NCI-H146 treated with DMSO at 0.1 percent for 48 hours (cell line): ENCODE results near the gene PHETA1.
A peak's percentile ranks its signal among the peaks of the same experiment; 100 is the strongest.
"Not testable (repeated sequence)": the region's sequence is repeated elsewhere in the genome, so short reads cannot be mapped to it uniquely, and the experiment has no call there.

Source experiments
- DNase-seq: peaks from one replicate; lab custom pipeline; 2025; ENCODE audit not compliant: unreplicated experiment; lab: John Stamatoyannopoulos, UW

The PHETA1 gene

DNA sequence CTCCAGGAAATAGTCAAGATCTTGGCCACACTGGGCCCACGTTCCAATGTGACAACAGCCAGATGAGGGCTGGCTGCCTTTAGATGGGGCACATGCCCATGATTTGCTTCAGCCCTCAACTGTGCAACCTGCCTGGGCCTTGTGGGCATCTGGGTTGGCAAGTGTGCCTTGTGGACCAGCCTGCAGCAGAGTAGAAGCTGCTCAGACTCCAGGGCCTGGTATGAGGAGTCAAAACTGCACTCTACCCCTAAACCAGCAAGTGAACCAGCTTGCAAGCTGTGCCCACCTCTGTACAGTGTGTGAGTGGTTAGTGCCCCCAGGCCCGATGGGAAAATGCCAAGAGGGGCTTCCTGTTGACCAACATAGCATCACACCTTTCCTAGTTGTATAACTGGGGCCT, 17.9 kb downstream of the PHETA1 start:
- DNase-seq: no peak

DNA sequence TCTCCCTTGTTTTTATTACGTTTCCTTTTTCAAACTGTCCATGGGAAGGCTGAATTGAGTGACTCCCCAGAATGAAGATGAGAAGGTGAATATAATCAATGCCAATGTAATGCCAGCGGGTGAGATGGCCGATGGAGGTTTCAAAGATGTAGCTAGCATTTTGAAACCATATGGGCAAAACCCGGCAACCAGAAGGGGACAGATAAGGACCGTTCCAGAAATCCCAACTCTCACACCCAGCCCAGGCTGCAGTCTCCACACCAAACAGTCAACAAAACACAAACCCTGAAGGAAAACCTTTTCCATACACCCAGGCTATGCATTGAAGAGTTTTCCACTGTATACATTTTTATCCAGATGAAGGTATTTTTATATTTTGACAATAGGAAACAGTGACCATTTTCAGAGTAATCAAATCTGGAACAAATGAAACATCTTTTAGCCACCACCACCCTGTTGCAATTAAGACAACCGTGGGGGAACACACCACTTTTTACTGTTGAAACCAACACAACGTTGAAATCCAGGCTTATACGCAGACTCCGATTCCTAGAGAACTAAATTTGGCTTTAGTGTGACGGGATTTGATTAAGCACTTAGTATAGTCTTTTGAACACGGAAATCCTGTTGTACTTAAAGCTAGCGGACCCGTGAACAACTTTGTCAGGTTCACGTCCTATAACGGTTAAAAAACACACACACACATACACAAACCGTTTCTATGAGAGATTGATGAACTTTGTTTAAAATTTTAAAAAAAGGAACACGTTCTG, 19.0 kb downstream of the PHETA1 start:
- no peak for DNase-seq

DNA sequence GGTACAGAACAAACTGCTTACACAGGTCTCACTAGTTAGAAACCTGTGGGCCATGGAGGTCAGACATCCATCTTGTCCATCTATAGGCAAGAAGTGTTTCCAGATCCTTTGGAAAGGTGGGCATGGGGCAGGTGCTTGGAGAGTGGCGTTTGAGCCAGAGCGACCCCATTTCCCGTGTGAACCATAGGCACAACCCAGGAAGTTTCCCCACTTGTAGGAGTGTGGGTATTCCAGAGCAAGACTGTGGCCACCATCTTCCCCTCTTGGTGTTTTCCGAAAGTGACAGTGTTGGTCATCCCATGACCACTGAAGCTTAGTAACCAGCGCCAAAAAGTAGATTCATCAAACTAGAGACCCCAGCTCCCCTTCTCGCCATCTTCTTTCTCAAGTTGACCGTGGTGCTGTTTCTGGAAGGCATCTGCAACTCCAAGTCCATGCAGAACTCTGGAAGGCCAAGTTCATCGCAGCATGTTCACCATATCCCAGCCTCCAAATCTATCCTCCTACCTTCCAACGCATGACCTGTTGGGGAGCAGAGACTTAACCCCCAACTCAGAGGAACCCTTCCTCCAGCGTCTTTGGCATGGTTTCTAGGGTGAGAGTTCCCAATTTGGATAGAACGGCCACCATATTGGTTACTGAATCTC, 19.7 kb downstream of the PHETA1 start:
- DNase-seq: no peak

DNA sequence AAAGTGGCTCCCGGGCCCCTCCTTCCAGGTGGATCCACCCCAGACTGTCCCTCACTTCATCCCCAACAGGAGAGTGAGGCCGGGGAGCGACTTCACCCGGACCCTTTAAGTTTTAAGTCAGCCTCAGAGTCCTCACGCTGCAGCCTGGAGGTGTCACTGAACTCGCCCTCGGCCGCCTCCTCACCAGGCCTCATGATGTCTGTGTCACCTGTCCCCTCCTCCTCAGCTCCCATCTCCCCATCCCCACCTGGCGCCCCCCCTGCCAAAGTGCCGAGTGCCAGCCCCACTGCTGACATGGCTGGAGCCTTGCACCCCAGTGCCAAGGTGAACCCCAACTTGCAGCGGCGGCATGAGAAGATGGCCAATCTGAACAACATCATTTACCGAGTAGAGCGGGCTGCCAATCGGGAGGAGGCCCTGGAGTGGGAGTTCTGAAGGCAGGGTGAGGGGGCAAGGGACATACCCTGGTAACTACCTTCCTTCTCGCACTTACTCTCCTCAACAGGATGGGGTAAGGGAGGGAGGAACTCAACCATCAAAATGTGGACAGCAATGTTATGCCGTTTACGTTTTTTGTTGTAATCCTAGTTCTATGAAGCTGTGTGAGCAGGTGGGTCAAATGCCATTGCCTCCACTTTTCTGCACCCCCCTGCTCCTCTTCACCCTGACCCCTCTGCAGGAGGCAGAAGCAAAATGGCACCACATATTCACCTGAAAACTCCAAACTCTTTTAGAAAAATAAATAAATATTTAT, 20.8 kb downstream of the PHETA1 start:
- no peak for DNase-seq

DNA sequence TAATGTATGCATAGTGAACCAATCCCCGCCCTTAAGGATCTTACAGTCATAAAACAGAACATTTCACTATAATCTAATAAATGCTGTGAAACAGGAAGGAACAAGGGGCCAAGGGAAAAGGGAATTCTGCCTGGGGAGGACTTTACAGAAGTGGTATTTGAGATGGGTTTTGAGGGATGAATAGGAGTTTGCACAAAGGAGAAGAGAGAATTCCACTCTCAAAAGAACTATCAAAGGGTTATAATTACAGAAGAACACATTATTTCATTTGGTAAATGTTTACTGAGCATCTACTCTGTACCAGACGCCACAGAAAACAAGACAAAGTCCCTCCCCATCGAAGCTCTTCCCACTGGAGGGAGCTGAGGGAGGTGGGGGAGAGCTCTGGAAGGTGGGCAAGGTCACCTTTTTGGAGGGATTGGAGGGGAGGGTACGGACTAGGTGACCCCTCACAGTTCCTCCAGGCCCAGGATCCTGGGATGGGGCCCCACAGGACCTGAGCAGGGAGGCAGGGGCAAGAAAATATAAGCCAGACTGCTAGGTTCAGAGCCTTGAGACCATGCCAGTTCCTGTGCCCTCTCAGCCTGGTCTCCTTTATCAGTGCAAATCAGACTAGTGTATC, 24.5 kb downstream of the PHETA1 start:
- DNase-seq: no peak

DNA sequence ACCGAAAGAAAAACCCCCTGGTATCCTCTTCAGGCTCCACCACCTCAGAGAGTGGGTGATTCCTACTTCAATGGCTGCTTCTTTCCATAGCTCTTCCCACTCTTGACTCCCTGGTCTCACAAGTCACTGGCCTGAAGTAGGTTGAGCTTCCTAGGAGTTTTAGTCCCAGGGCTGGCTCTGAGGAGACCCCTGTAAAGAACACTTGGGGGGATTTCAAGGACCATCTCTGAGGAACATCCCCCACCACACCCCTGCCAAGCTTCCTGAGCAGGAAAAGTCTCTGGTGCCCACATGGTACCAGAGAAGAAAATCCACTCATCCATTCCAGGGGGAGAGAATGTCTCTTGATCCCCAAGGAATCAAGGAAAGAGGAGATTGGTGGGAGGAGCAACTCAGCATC, 25.7 kb downstream of the PHETA1 start:
- no peak for DNase-seq

DNA sequence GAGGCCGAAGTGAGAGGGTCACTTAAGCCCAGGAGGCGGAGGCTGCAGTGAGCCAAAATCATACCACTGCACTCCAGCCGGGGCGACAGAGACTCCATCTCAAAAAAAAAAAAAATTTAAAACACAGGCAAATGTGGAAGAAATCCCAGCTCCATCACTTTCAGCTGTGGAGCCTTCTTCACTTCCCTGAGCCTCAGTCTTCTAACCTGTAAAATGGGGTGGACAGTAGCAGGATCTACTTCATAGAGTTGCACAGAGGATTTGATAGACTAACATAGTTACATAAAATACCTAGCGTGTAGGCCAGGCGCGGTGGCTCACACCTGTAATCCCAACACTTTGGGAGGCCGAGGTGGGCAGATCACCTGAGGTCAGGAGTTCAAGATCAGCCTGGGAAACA, 26.5 kb downstream of the PHETA1 start:
- DNase-seq: no peak

DNA sequence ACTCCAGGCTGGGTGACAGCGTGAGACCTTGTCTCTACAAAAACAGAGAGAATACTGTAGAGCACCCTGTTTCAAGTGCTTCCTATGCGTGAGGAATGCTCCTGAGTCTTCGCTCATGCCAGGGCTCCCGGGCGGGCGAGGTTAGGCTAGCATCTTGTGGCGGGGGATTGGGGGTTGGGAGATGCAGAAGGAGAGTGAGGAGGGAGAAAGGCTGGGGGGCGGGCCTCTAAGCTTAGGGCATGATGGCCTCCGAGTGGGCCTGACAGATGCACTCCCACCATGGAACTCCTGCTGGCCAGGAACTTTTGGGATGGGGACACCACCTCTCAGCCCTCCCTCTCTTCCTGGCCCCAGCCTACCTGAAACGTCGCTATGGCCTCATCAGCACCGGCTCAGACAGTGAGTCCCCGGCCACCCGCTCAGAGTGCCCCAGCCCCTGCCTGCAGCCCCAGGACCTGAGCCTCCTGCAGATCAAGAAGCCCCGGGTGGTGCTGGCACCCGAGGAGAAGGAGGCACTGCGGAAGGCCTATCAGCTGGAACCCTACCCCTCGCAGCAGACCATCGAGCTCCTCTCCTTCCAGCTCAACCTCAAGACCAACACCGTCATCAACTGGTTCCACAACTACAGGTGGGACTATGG, 27.3 kb downstream of the PHETA1 start:
- no peak for DNase-seq

DNA sequence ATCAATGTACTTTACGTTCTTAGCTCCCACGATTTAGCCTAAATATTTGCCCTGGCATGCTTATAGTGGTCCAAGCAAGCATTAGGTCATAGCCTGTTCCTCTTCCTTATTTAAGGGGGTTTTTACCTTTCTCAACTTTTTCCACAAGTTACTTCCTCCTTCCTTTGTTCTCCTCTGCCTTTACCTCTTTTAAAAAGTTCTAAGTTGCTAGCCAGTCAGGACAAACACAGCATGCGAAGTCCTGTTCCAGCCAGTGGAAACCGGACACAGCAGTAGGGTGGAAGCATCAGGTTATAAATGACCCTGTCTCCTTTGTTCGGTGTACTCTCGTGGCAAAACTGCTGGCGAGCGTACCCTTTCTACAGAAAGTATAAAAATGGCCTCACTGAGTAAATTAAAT, 28.2 kb downstream of the PHETA1 start:
- DNase-seq: not testable (repeated sequence)

DNA sequence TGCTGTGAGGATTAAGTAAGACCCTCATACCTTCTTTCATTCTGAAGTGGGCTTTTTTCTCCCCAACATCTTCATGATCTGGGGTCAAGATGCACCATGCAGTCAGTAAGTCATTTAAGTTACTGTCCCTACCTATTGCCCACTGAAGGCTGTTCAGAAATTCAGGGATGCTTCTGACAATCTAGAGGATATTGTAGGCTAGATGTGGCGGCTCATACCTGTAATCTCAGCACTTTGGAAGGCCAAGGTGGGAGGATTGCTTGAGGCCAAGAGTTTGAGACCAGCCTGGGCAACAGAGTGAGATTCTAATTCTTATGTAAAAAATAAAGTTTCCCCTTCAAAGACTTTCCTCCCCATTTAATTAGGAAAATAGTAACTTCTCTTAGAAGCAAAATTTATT, 28.7 kb downstream of the PHETA1 start:
- no peak for DNase-seq

DNA sequence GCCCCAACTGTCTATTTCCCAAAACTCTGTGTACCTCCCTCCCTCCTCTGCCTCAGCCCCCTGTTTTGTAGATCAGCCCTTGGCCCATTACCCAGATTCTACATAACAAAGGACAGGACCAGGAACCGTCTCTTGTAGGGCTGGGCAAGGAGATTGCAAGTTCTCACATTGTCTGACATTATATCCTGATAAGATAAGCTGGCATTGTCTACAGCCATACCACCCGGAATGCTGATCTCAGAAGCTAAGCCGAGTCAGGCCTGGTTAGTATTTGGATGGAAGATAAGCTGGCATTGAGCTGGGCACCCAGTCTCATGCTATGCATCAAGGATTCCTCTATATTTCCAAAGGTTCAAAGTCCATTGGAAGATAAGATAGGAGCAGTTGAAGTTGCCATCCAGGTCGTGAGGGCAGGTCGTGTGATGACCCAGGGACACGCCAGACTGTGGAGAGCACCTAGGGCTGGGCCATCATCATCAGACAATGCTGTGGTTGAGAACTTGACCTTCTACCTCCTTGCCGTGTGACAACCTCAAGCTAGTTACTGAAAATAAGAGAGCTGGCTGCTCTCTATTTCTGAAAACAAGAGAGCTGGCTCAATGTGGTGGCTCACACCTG, 29.5 kb downstream of the PHETA1 start:
- DNase-seq: no peak

DNA sequence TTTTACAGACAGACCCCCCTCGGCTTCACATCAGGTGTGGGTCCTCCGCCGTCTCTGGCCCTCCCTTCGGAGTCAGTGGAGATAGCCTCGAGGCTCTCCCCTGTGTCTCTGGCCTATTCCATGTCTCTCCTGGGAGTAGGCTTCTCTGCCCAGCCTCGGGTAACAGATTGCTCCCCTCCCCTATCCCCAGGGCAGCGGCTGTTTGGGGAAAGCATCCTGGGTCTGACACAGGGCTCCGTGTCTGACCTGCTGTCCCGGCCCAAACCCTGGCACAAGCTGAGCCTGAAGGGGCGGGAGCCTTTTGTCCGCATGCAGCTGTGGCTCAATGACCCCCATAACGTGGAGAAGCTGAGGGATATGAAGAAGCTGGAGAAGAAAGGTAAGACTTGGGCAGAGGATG, 30.8 kb downstream of the PHETA1 start:
- no peak for DNase-seq

DNA sequence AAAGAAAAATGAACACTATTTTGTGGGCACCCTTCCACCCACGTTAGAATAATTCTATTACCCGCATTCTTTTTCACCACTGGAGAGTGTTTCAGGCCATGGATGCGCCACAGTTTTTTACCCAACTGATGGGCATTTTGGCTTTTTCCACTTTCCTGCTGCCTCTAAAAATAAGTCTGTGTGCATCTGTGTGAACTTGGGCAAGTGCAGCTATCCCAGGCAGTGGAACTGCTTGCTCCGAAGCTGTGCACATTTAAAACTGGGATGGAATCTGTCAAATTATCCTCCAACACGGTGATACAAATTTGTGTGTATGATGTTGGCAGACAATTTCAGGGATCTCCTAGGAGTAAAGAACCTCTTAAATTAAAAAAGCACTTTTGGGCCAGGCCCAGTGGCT, 31.5 kb downstream of the PHETA1 start:
- no peak for DNase-seq

DNA sequence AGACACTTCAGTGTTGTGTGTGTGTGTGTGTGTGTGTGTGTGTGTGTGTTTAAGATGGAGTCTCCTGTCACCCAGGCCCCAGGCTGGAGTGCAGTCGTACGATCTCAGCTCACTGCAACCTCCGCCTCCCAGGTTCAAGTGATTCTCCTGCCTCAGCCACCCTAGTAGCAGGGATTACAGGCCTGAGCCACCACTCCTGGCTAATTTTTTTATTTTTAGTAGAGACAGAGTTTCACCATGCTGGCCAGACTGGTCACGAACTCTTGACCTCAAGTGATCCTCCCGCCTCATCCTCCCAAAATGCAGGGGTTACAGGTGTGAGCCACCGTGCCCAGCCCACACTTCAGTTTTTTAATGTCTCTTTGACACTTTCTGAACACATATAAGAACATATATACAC, 32.5 kb downstream of the PHETA1 start:
- DNase-seq: not testable (repeated sequence)

DNA sequence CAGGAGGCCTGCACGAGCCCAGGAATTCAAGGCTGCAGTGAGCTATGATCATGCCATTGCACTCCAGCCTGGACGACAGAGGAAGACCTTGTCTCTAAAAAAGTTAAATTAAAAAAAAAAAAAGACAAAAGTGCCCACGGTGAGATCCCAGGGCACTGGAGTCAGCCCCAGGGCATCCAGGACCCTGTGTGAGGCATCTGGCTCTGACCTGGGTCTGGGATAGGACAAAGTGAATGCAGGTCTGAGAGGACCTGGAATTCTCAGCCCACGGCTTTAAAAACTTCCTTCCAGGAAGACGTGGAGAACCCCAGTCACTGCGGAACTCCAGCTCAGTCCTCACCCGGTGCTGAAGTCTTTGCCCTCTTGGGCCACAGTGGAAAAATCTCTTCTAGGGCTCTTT, 33.1 kb downstream of the PHETA1 start:
- no peak for DNase-seq

DNA sequence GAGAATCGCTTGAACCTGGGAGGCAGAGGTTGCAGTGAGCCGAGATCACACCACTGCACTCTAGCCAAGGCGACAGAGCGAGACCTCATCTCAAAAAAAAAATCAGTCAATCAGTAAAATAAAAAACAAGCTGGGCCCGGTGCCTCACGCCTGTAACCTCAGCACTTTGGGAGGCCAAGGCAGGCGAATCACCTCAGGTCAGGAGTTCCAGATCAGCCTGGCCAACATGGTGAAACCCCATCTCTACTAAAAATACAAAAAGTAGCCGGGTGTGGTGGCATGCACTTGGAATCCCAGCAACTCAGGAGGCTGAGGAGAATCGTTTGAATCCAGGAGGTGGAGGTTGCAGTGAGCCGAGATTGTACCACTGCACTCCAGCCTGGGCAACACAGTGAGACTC, 33.6 kb downstream of the PHETA1 start:
- DNase-seq: not testable (repeated sequence)

DNA sequence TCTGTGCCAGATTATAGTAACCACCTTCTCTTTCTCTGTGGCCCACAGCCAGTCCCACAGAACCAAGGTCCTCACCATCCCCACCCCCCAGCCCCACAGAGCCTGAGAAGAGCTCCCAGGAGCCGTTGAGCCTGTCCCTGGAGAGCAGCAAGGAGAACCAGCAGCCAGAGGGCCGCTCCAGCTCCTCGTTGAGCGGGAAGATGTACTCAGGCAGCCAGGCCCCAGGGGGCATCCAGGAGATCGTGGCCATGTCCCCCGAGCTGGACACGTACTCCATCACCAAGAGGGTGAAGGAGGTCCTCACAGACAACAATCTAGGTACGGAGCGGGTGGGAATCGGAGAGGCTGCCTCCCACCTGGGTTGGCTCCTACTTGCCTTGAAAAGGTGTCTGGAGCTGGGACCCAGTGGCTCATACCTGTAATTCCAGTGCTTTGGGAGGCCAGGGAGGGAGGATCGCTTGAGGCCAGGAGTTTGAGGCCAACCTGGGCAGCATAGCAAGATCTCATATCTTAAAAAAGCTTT, 34.4 kb downstream of the PHETA1 start:
- no peak for DNase-seq

DNA sequence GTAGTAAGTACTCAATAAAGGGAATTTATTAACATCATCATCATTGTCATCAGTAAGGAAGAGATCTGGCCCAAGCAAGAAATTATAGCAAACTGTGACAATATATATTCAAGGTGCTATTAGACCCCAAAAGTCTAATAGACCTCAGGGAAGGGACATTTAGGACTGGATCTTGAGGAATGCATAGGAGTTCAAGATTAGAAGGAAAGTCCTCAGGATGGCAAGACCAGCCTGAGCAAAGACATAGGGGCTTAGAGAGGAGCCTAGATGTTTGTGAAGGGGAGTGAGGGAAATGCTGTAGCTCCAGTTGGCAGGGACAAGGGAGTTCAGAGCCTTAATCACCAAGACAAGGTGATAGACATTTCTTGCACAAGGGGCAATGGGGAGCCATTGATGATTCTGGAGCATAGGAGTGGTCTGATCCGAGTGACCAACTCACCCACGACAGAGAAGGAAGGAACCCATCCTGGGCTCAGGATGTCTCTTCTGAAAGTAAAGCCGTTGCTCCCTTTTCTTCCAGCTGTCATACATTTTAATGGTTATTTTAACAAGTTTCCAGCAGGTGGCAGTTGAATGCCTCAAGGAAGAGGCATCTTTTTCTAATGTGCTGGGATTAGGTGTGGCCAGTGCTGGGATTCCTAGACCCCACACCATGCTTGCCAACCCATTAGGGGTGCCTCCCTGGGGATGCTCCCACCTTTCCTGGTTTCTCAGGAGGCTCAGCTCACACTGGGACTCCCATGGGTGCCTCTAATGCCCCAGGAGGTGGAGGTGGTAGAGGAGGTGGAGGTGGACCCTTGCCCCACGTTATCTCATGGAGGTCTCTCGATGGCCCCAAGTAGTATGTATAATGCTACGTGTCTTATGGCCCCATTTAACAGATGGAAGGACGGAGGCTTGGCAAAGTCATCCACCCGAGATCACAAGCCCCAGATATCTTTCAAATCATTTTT, 37.8 kb downstream of the PHETA1 start:
- DNase-seq: peak; percentile 19

DNA sequence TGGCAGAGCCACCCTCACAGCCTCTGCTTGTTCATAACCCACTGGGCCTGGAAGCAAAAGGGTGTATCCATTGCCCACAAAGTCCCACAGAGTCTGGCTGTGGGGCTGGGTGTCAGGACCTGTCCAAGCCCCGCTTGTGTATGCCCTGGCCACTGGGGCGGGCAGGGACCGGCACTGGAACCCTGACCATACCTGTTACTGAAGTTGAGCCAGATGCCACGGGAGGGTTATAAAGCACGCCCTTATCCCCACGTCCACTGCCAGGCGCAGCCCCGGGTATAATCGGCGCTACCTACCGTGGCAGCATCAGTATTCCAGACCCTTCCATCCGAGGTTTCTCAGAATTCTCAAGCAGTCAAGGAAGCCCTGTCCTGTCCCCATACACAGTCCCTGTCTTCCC, 40.8 kb downstream of the PHETA1 start:
- DNase-seq: no peak
